WTC11 (cell line): Measurements from ENCODE around the gene SLC6A2.

Experiments
- ATF1 ChIP-seq: sonication (generic); formaldehyde crosslinking; IDR thresholded peaks from 2 replicates; pipeline ENCODE4 v1.8.1; 2023; ENCODE audit warnings: mild to moderate bottlenecking, moderate library complexity, missing genetic modification reagents
- ATF3 ChIP-seq: sonication (generic); formaldehyde crosslinking; conservative IDR thresholded peaks from 2 replicates; pipeline ENCODE4 v1.8.1; 2022; ENCODE audit warnings: mild to moderate bottlenecking, missing genetic modification reagents
- CDX4 ChIP-seq: fragments of 250-450 bp; sonication (Bioruptor Pico); IDR thresholded peaks from 2 replicates; pipeline ENCODE4 v1.9.0; 2021; ENCODE audit warnings: moderate library complexity, mild to moderate bottlenecking, inconsistent platforms, borderline replicate concordance
- CTCF ChIP-seq: fragments of 200-600 bp; IDR thresholded peaks from 2 replicates; pipeline ENCODE4 v1.8.0; 2022; ENCODE audit warnings: antibody characterized with exemption
- FOXJ3 ChIP-seq: sonication (generic); formaldehyde crosslinking; IDR thresholded peaks from 2 replicates; pipeline ENCODE4 v1.9.0; 2021; ENCODE audit warnings: missing genetic modification reagents, mild to moderate bottlenecking, borderline replicate concordance
- HMGXB4 ChIP-seq: sonication (generic); formaldehyde crosslinking; IDR thresholded peaks from 2 replicates; pipeline ENCODE4 v1.8.1; 2023; ENCODE audit warnings: mild to moderate bottlenecking, moderate library complexity, missing genetic modification reagents
- RELA ChIP-seq: sonication (generic); formaldehyde crosslinking; IDR thresholded peaks from 2 replicates; pipeline ENCODE4 v1.8.1; 2022; ENCODE audit warnings: missing genetic modification reagents, mild to moderate bottlenecking, borderline replicate concordance
- SP1 ChIP-seq: sonication (generic); formaldehyde crosslinking; conservative IDR thresholded peaks from 2 replicates; pipeline ENCODE4 v1.8.1; 2022; ENCODE audit warnings: missing genetic modification reagents
- TEAD1 ChIP-seq: sonication (generic); formaldehyde crosslinking; IDR thresholded peaks from 2 replicates; pipeline ENCODE4 v1.8.0; 2022; ENCODE audit warnings: mild to moderate bottlenecking, missing genetic modification reagents
- ZNF121 ChIP-seq: sonication (generic); formaldehyde crosslinking; IDR thresholded peaks from 2 replicates; pipeline ENCODE4 v1.8.0; 2023; ENCODE audit warnings: missing genetic modification reagents
- ZNF232 ChIP-seq: sonication (generic); formaldehyde crosslinking; IDR thresholded peaks from 2 replicates; pipeline ENCODE4 v1.8.0; 2022; ENCODE audit warnings: mild to moderate bottlenecking, missing genetic modification reagents
- TF ChIP-seq, protein P1 (sequence below): sonication (generic); formaldehyde crosslinking; IDR thresholded peaks from 2 replicates; pipeline ENCODE4 v1.8.1; 2022; ENCODE audit warnings: low read depth, missing genetic modification reagents, borderline replicate concordance
- TF ChIP-seq, protein P2 (sequence below): sonication (generic); formaldehyde crosslinking; IDR thresholded peaks from 2 replicates; pipeline ENCODE4 v1.8.0; 2022; ENCODE audit warnings: mild to moderate bottlenecking, missing genetic modification reagents

- TF ChIP-seq CTCF (no peak), ATF1 (no peak), ZNF121 (CRISPR knock-in tag) (no peak), TEAD1 (CRISPR knock-in tag) (no peak), ZNF232 (no peak), FOXJ3 (no peak), HMGXB4 (CRISPR knock-in tag) (no peak), SP1 (CRISPR knock-in tag) (no peak), RELA (no peak), CDX4 (no peak), ATF3 (no peak)
- TF ChIP-seq, protein P1, sequence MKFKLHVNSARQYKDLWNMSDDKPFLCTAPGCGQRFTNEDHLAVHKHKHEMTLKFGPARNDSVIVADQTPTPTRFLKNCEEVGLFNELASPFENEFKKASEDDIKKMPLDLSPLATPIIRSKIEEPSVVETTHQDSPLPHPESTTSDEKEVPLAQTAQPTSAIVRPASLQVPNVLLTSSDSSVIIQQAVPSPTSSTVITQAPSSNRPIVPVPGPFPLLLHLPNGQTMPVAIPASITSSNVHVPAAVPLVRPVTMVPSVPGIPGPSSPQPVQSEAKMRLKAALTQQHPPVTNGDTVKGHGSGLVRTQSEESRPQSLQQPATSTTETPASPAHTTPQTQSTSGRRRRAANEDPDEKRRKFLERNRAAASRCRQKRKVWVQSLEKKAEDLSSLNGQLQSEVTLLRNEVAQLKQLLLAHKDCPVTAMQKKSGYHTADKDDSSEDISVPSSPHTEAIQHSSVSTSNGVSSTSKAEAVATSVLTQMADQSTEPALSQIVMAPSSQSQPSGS (CRISPR knock-in tag) = no peak
- TF ChIP-seq, protein P2, sequence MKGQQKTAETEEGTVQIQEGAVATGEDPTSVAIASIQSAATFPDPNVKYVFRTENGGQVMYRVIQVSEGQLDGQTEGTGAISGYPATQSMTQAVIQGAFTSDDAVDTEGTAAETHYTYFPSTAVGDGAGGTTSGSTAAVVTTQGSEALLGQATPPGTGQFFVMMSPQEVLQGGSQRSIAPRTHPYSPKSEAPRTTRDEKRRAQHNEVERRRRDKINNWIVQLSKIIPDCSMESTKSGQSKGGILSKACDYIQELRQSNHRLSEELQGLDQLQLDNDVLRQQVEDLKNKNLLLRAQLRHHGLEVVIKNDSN = no peak
Observed at GRCh38 chr16:55664786-55665407, 9.1 kb downstream of the SLC6A2 start.
